CD4-positive, alpha-beta T cell treated with Interleukin-4 for 1 hour (primary cell): ENCODE data around the gene MRPS2.
"Not testable (repeated sequence)": the region's sequence is repeated elsewhere in the genome, so short reads cannot be mapped to it uniquely, and the experiment has no call there.

ENCODE experiments used
- DNase-seq, 2 donors: peaks; one replicate each; pipeline ENCODE4 v3.0.0-alpha.2; 2020 to 2022

The MRPS2 gene

GRCh38 chr9:135534826-135535225 lies 34.3 kb downstream of the MRPS2 start:
- DNase-seq = not testable (repeated sequence)

- not testable (repeated sequence) for DNase-seq
Observed at GRCh38 chr9:135535631-135536030, 35.1 kb downstream of the MRPS2 start.

- DNase-seq = no peak
Observed at GRCh38 chr9:135536216-135536615, 35.7 kb downstream of the MRPS2 start.

GRCh38 chr9:135543262-135543894 lies 42.9 kb downstream of the MRPS2 start:
- DNase-seq = not testable (repeated sequence)

GRCh38 chr9:135544981-135545635 lies 44.6 kb downstream of the MRPS2 start:
- DNase-seq = peak in 1 of 2 donors; percentile 6

- DNase-seq = peak in 1 of 2 donors; percentile 1
Observed at GRCh38 chr9:135545646-135546176, 45.2 kb downstream of the MRPS2 start, which contains the start of gene OBP2A. TSS of gene OBP2A (plus strand) at chr9:135546126. CDS start at chr9:135546181, 55 bp downstream.

- not testable (repeated sequence) for DNase-seq
Observed at GRCh38 chr9:135546792-135547617, 46.5 kb downstream of the MRPS2 start.

- no peak for DNase-seq
Observed at GRCh38 chr9:135547756-135548736, 47.6 kb downstream of the MRPS2 start.

- DNase-seq = not testable (repeated sequence)
Observed at GRCh38 chr9:135549478-135550343, 49.2 kb downstream of the MRPS2 start.

- DNase-seq = no peak
Observed at GRCh38 chr9:135550344-135550918, 49.9 kb downstream of the MRPS2 start.

- no peak for DNase-seq
Observed at GRCh38 chr9:135551031-135551430, 50.5 kb downstream of the MRPS2 start.

- no peak for DNase-seq
Observed at GRCh38 chr9:135551456-135551855, 51.0 kb downstream of the MRPS2 start.

- no peak for DNase-seq
Observed at GRCh38 chr9:135552021-135552697, 51.7 kb downstream of the MRPS2 start.

- no peak for DNase-seq
Observed at GRCh38 chr9:135552698-135553171, 52.3 kb downstream of the MRPS2 start.
